HCT116 (cell line): ENCODE measurements around the gene IGSF9B. TPM values are rescaled to one million over a fixed set of nuclear protein-coding genes. Genes with fewer than 3 reads are reported as not detected.

Source experiments
- ATAC-seq: fragments of 200-7000 bp; cut with Tn5 transposase; 2 replicates; pipeline ENCODE4 v1.9.1; 2020; ENCODE audit warnings: mild to moderate bottlenecking, moderate library complexity
- BruUV-seq: library from RNA; stranded (reverse); fragments of 400-500 nt; replicated peaks from 2 replicates; lab custom pipeline; 2021; lab: Mats Ljungman, UMichigan
- CTCF ChIA-PET: fragments of 300-600 bp; sonication (Branson Sonifier 250); formaldehyde crosslinking; loops from one replicate; lab custom pipeline; 2021; ENCODE audit warnings: antibody characterized with exemption; lab: Charles Lee
- POLR2A ChIA-PET: fragments of 300-600, 350-600 bp; sonication (Branson Sonifier 250); formaldehyde crosslinking; loops from one replicate; lab custom pipeline; 2021; ENCODE audit warnings: antibody characterized with exemption; lab: Charles Lee
- RAD21 ChIA-PET, 2 experiments: fragments of 300-600 bp; sonication (Branson Sonifier 250); formaldehyde crosslinking; loops; one replicate each; lab custom pipeline; 2023; ENCODE audit warnings: low total read pairs in 2 of 2; ENCODE audit not compliant: uncharacterized antibody in 2 of 2, unreplicated experiment in 2 of 2, low non-redundant PET in 1 of 2; lab: Charles Lee
- DNase-seq: peaks from one replicate; pipeline ENCODE4 v3.0.0-alpha.2; 2010; ENCODE audit warnings: low read depth, low spot score
- H2AFZ ChIP-seq: fragments of 200-600 bp; shearing (Covaris generic), sonication (generic); 2 replicates; pipeline ENCODE4 v1.6.1; 2017; ENCODE audit warnings: low read depth, mixed run types, mixed read lengths, antibody characterized with exemption, low read length; ENCODE audit not compliant: poor library complexity, severe bottlenecking
- H3K27ac ChIP-seq: 2 replicates; pipeline ENCODE4 v1.5.1; 2012; ENCODE audit warnings: low read depth, low read length
- H3K27me3 ChIP-seq: fragments of 200-600 bp; sonication (generic); 2 replicates; pipeline ENCODE4 v1.6.1; 2016; ENCODE audit warnings: mixed run types, low read length, mixed read lengths; ENCODE audit not compliant: insufficient read depth
- H3K36me3 ChIP-seq, 2 experiments: fragments of 200-500 bp in 1 of 2; fragments of 200-600 bp in 1 of 2; sonication (Bioruptor generic) in 1 of 2; sonication (generic) in 1 of 2; 2 replicates each; pipeline versions ENCODE4 v1.5.1 to v1.6.1; 2014 to 2016; ENCODE audit warnings: low read length in 2 of 2, inconsistent platforms in 1 of 2, mixed read lengths in 1 of 2, mixed run types in 1 of 2; ENCODE audit not compliant: insufficient read depth in 2 of 2, control insufficient read depth in 1 of 2
- H3K4me1 ChIP-seq, 2 experiments: fragments of 200-600 bp in 1 of 2; sonication (generic) in 1 of 2; 2 replicates each; pipeline versions ENCODE4 v1.5.1 to v1.6.1; 2012 to 2017; ENCODE audit warnings: low read length in 2 of 2, inconsistent platforms in 1 of 2, mild to moderate bottlenecking in 1 of 2, mixed read lengths in 1 of 2, mixed run types in 1 of 2, moderate library complexity in 1 of 2; ENCODE audit not compliant: insufficient read depth in 2 of 2, control insufficient read depth in 1 of 2
- H3K4me2 ChIP-seq: fragments of 200-600 bp; sonication (generic); 2 replicates; pipeline ENCODE4 v1.6.1; 2017; ENCODE audit warnings: mixed run types, low read length, mixed read lengths
- H3K4me3 ChIP-seq, 2 experiments: fragments of 200-600 bp in 1 of 2; sonication (generic) in 1 of 2; replicated peaks in 1 of 2; 2 replicates each; pipeline ENCODE4 v1.5.1; 2011 to 2016; ENCODE audit warnings: low read length in 2 of 2, control low read depth in 1 of 2, low read depth in 1 of 2, mild to moderate bottlenecking in 1 of 2, mixed read lengths in 1 of 2, mixed run types in 1 of 2
- H3K79me2 ChIP-seq: fragments of 200-600 bp; sonication (generic); 2 replicates; pipeline ENCODE4 v1.6.1; 2017; ENCODE audit warnings: mild to moderate bottlenecking, mixed run types, low read length, moderate library complexity, mixed read lengths; ENCODE audit not compliant: insufficient read depth
- H3K9ac ChIP-seq: fragments of 200-600 bp; sonication (generic); 2 replicates; pipeline ENCODE4 v1.6.1; 2016; ENCODE audit warnings: low read length, mixed read lengths
- H3K9me2 ChIP-seq: fragments of 200-600 bp; sonication (generic), shearing (Covaris generic); 2 replicates; pipeline ENCODE4 v1.6.1; 2017; ENCODE audit warnings: mixed run types, mild to moderate bottlenecking, moderate library complexity; ENCODE audit not compliant: insufficient read depth
- H3K9me3 ChIP-seq, 2 experiments: fragments of 200-500 bp in 1 of 2; fragments of 200-600 bp in 1 of 2; sonication (Bioruptor generic) in 1 of 2; sonication (generic) in 1 of 2; 2 replicates each; pipeline ENCODE4 v1.6.1; 2014 to 2017; ENCODE audit warnings: low read length in 2 of 2, mixed read lengths in 2 of 2, inconsistent platforms in 1 of 2, low read depth in 1 of 2, mild to moderate bottlenecking in 1 of 2, mixed run types in 1 of 2, moderate library complexity in 1 of 2; ENCODE audit not compliant: control insufficient read depth in 1 of 2, insufficient read depth in 1 of 2
- H4K20me1 ChIP-seq: fragments of 200-600 bp; sonication (generic), shearing (Covaris generic); 2 replicates; pipeline ENCODE4 v1.6.1; 2017; ENCODE audit warnings: mixed run types, mild to moderate bottlenecking, moderate library complexity; ENCODE audit not compliant: insufficient read depth
- CBX3 ChIP-seq: IDR thresholded peaks from 2 replicates; pipeline ENCODE4 v1.6.1; 2012; ENCODE audit warnings: low read depth
- CEBPB ChIP-seq: IDR thresholded peaks from 2 replicates; pipeline ENCODE4 v1.6.1; 2012; ENCODE audit warnings: low read depth
- ELF1 ChIP-seq: IDR thresholded peaks from 2 replicates; pipeline ENCODE4 v1.6.1; 2012; ENCODE audit warnings: low read depth, borderline replicate concordance
- EZH2 ChIP-seq: fragments of 200-600 bp; sonication (generic); IDR thresholded peaks from 2 replicates; pipeline ENCODE4 v1.6.1; 2017; ENCODE audit warnings: antibody characterized with exemption, mixed run types
- POLR2A ChIP-seq: IDR thresholded peaks from 2 replicates; pipeline ENCODE4 v1.7.0; 2011; ENCODE audit warnings: borderline replicate concordance; ENCODE audit not compliant: insufficient read depth, insufficient read length; ENCODE audit errors: extremely low read depth
- SP1 ChIP-seq: IDR thresholded peaks from 2 replicates; pipeline ENCODE4 v1.6.1; 2012; ENCODE audit warnings: low read depth
- TCF7L2 ChIP-seq: IDR thresholded peaks from 2 replicates; pipeline ENCODE4 v1.7.0; 2011; ENCODE audit warnings: borderline replicate concordance, inconsistent platforms; ENCODE audit not compliant: insufficient read depth, insufficient read length; ENCODE audit errors: extremely low read depth
- intact Hi-C: fragments of 100-400 bp; cut with micrococcal nuclease; formaldehyde crosslinking; loops from 2 replicates; pipeline ENCODE4 v1.10.0; 2022
- total RNA-seq: library from RNA; stranded (reverse); gene quantifications from one replicate; pipeline ENCODE4 v1.2.1, GENCODE V29; 2021; ENCODE audit not compliant: unreplicated experiment
- TF ChIP-seq, protein P1 (sequence below): IDR thresholded peaks from 2 replicates; pipeline ENCODE4 v1.6.1; 2011; ENCODE audit warnings: mild to moderate bottlenecking, low read length, moderate library complexity; ENCODE audit not compliant: insufficient replicate concordance; ENCODE audit errors: extremely low read depth
- TF ChIP-seq, protein P2 (sequence below): IDR thresholded peaks from 2 replicates; pipeline ENCODE4 v1.6.1; 2012; ENCODE audit warnings: low read depth
- TF ChIP-seq, protein P3 (sequence below), 3 experiments: fragments of 200-600 bp in 1 of 3; sonication (generic) in 1 of 3; IDR thresholded peaks in 2 of 3; conservative IDR thresholded peaks in 1 of 3; 2 replicates each; pipeline ENCODE4 v1.5.1; 2012 to 2017; ENCODE audit warnings: low read depth in 2 of 3, low read length in 2 of 3, antibody characterized with exemption in 1 of 3, borderline replicate concordance in 1 of 3, control low read depth in 1 of 3, mild to moderate bottlenecking in 1 of 3, mixed read lengths in 1 of 3, mixed run types in 1 of 3, moderate library complexity in 1 of 3; ENCODE audit not compliant: insufficient read depth in 1 of 3

The IGSF9B gene
- total RNA-seq, 1 experiment from 2014 or later: 12.4 TPM

DNA sequence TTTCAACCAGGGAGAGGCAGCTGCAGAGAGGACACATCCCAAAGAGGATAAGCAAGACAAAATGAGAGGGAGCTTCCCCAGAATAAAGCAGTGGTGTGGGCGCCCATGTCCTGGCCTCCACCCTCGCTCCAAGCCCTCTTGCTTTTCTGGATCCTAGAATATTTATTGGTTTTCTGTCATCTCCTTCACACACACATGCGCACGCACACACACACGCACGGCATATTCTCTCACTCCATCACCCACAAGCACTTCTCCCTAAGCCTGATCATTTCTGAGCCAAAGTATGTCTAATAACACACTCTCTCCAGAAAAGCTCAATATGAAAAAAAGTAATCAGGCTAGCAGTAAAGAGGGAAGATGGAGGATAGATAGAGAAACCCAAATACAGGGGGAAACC is 7.6 kb downstream of the IGSF9B start:
- Histone ChIP-seq H3K79me2 (peaks cover 1% of the 10 kb centered on the region), H3K4me3 (no peak overlapping the region), H3K27ac (no peak overlapping the region), H3K9ac (no peak overlapping the region), H3K4me1 (peaks cover 9 to 42% of the 10 kb centered on the region in 2 experiments; a peak in 3 of 4 replicates), H3K9me2 (no peaks in the 10 kb centered on the region), H3K36me3 (no peaks in the 10 kb centered on the region; a peak in 1 of 4 replicates), H2AFZ (no peak overlapping the region), H3K27me3 (no peaks in the 10 kb centered on the region), H3K9me3 (no peaks in the 10 kb centered on the region), H4K20me1 (no peaks in the 10 kb centered on the region), H3K4me2 (no peak overlapping the region)
- intact Hi-C loops: no loop called here
- ChIA-PET CTCF (no interaction called here), RAD21 (no interaction called here), POLR2A (no interaction called here)
- no TSS peak for BruUV-seq
- ATAC-seq (no peak), DNase-seq (no peak)
- TF ChIP-seq, protein P1, sequence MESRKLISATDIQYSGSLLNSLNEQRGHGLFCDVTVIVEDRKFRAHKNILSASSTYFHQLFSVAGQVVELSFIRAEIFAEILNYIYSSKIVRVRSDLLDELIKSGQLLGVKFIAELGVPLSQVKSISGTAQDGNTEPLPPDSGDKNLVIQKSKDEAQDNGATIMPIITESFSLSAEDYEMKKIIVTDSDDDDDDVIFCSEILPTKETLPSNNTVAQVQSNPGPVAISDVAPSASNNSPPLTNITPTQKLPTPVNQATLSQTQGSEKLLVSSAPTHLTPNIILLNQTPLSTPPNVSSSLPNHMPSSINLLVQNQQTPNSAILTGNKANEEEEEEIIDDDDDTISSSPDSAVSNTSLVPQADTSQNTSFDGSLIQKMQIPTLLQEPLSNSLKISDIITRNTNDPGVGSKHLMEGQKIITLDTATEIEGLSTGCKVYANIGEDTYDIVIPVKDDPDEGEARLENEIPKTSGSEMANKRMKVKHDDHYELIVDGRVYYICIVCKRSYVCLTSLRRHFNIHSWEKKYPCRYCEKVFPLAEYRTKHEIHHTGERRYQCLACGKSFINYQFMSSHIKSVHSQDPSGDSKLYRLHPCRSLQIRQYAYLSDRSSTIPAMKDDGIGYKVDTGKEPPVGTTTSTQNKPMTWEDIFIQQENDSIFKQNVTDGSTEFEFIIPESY: no peak
- TF ChIP-seq CBX3 (no peak), EZH2 (no peak)

DNA sequence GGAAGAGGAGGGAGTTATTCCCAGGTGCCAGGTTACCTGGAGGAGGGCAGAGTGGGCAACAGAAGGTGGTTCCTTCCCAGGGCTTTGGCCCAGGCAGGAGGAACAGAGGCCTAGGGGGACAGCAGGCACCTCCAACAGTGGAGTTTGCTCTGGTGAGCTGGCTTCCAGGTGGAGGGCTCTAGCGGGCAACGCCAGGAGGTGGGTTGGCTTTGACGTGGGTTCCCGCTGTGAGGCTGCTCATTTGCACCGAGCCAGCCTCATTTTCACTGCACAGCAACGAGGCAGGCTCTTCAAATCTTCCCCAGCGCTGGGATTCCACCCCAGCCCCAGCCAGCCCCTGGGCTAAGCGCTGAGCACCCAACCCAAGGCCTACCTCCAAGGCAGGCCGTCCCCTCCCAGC is 8.1 kb downstream of the IGSF9B start:
- BruUV-seq: no TSS peak
- intact Hi-C loops: no loop called here
- Histone ChIP-seq H3K36me3 (no peaks in the 10 kb centered on the region; a peak in 1 of 4 replicates), H3K27ac (no peak overlapping the region), H4K20me1 (no peaks in the 10 kb centered on the region), H3K79me2 (no peaks in the 10 kb centered on the region; the same call in none of the 2 replicates), H3K4me2 (no peak overlapping the region), H3K9me2 (no peaks in the 10 kb centered on the region), H3K9me3 (no peaks in the 10 kb centered on the region), H3K4me1 (peaks cover 9 to 42% of the 10 kb centered on the region in 2 experiments; a peak in 3 of 4 replicates), H3K9ac (no peak overlapping the region), H3K27me3 (no peaks in the 10 kb centered on the region), H2AFZ (no peak overlapping the region), H3K4me3 (no peak overlapping the region)
- RAD21 ChIA-PET: no interaction called here
- ATAC-seq (no peak), DNase-seq (no peak)
- no peak for TF ChIP-seq TCF7L2
- no peak for TF ChIP-seq ELF1
- TF ChIP-seq CEBPB: no peak
- no peak for TF ChIP-seq POLR2A
- TF ChIP-seq, protein P2, sequence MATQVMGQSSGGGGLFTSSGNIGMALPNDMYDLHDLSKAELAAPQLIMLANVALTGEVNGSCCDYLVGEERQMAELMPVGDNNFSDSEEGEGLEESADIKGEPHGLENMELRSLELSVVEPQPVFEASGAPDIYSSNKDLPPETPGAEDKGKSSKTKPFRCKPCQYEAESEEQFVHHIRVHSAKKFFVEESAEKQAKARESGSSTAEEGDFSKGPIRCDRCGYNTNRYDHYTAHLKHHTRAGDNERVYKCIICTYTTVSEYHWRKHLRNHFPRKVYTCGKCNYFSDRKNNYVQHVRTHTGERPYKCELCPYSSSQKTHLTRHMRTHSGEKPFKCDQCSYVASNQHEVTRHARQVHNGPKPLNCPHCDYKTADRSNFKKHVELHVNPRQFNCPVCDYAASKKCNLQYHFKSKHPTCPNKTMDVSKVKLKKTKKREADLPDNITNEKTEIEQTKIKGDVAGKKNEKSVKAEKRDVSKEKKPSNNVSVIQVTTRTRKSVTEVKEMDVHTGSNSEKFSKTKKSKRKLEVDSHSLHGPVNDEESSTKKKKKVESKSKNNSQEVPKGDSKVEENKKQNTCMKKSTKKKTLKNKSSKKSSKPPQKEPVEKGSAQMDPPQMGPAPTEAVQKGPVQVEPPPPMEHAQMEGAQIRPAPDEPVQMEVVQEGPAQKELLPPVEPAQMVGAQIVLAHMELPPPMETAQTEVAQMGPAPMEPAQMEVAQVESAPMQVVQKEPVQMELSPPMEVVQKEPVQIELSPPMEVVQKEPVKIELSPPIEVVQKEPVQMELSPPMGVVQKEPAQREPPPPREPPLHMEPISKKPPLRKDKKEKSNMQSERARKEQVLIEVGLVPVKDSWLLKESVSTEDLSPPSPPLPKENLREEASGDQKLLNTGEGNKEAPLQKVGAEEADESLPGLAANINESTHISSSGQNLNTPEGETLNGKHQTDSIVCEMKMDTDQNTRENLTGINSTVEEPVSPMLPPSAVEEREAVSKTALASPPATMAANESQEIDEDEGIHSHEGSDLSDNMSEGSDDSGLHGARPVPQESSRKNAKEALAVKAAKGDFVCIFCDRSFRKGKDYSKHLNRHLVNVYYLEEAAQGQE: no peak
- TF ChIP-seq, protein P3, sequence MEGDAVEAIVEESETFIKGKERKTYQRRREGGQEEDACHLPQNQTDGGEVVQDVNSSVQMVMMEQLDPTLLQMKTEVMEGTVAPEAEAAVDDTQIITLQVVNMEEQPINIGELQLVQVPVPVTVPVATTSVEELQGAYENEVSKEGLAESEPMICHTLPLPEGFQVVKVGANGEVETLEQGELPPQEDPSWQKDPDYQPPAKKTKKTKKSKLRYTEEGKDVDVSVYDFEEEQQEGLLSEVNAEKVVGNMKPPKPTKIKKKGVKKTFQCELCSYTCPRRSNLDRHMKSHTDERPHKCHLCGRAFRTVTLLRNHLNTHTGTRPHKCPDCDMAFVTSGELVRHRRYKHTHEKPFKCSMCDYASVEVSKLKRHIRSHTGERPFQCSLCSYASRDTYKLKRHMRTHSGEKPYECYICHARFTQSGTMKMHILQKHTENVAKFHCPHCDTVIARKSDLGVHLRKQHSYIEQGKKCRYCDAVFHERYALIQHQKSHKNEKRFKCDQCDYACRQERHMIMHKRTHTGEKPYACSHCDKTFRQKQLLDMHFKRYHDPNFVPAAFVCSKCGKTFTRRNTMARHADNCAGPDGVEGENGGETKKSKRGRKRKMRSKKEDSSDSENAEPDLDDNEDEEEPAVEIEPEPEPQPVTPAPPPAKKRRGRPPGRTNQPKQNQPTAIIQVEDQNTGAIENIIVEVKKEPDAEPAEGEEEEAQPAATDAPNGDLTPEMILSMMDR (IDR thresholded peaks at IDR 0.05 in 2 of 3, conservative IDR thresholded peaks at IDR 0.05 in 1 of 3; ENCODE audit: borderline replicate concordance in 1 of 3, insufficient read depth in 1 of 3, low read depth in 2 of 3, low read length in 2 of 3): no peak
- no peak for TF ChIP-seq SP1
- CTCF ChIA-PET: no interaction called here
- POLR2A ChIA-PET: no interaction called here
